Pancreas (tissue), 10 donors: ENCODE data around the gene NIPAL3. TPM values are rescaled to one million over a fixed set of nuclear protein-coding genes. Genes with fewer than 3 reads are reported as not detected.
"Not testable (repeated sequence)": the region's sequence is repeated elsewhere in the genome, so short reads cannot be mapped to it uniquely, and the experiment has no call there.

Experiments used
- ATAC-seq, 4 donors: fragments of 200-7000 bp; cut with Tn5 transposase; one replicate each; pipeline versions ENCODE4 v1.8.0 to v1.9.1; 2020; ENCODE audit warnings: mild to moderate bottlenecking in 4 of 4, moderate library complexity in 4 of 4
- DNase-seq, 6 donors: peaks; one replicate each; pipeline ENCODE4 v3.0.0-alpha.2; 2020
- FAIRE-seq: peaks from 2 replicates; lab custom pipeline; 2012; peaks lifted over from hg19 to GRCh38; lab: Jason Lieb, UNC
- H3K27ac ChIP-seq, 4 donors: fragments of 200-600 bp; sonication (generic); 1 replicate in 3 of 4; 2 replicates in 1 of 4; pipeline versions ENCODE4 v1.5.0 to v1.8.0; 2020
- H3K27me3 ChIP-seq, 4 donors: fragments of 200-600 bp; one replicate each; pipeline ENCODE4 v1.8.0; 2021
- H3K36me3 ChIP-seq, 3 donors: fragments of 200-600 bp; sonication (generic) in 1 of 3; one replicate each; pipeline versions ENCODE4 v1.5.0 to v1.8.0; 2020 to 2021
- H3K4me1 ChIP-seq, 3 donors: fragments of 200-600 bp; one replicate each; pipeline ENCODE4 v1.8.0; 2021
- H3K4me3 ChIP-seq, 4 donors: fragments of 200-600 bp; sonication (generic) in 2 of 4; one replicate each; pipeline versions ENCODE4 v1.5.0 to v1.8.0; 2020 to 2021
- H3K9me3 ChIP-seq, 4 donors: fragments of 200-600 bp; one replicate each; pipeline ENCODE4 v1.8.0; 2021
- WGBS, 2 donors: extraction: QIAGEN DNeasy Blood & Tissue Kit; methylation state at CpG; one replicate each; pipeline ENCODE4 v1.1.7; 2013; 5-methylcytosine and 5-hydroxymethylcytosine counted together
- intact Hi-C, 3 donors: fragments of 100-400 bp; cut with DNase I; formaldehyde crosslinking; loops; one replicate each; pipeline versions ENCODE4 v1.11.1 to v1.14.2; 2022
- polyA plus RNA-seq, 2 donors: library from polyadenylated mRNA; stranded (reverse); fragments of 200-250 nt; gene quantifications; one replicate each; pipeline ENCODE4 v1.2.3, GENCODE V29; 2013
- total RNA-seq, 6 donors: library from RNA; stranded (reverse); fragmentation: NEBNext Ultra II Directional in 4 of 6; extraction: Animal tissue kit (Norgen Biotek cat#: 25700) in 4 of 6; gene quantifications; one replicate each; pipeline versions ENCODE4 v1.2.1 to v1.2.4, GENCODE V29; 2021 to 2023
- TF ChIP-seq, protein P1 (sequence below), 4 donors: fragments of 200-600 bp; sonication (generic) in 3 of 4; IDR thresholded peaks; one replicate each; pipeline versions ENCODE4 v1.5.0 to v1.8.0; 2021; ENCODE audit warnings: antibody characterized with exemption in 4 of 4
- donor health status: healthy with polysubstance abuse.
- donor health status: DM: no; HTN: no; CAD: no; lungs with moderate emphysema.
- donor health status: DM: no; HTN: no; CAD: no.
- donor health status: control.
- donor health status: control.
- donor health status: Bipolar disorder and iron deficiency.
- donor health status: DM: yes; HTN: yes; CAD: no.
- donor health status: DM: no; HTN: no; CAD: no.
- donor health status: DM: no; HTN: no; CAD: no.
- donor health status: DM: yes; HTN: yes; CAD: no.

The NIPAL3 gene
- total and polyA plus RNA-seq, 8 donors: 7.2 to 25.4 (median 18.5) TPM

GRCh38 chr1:24452922-24453485 is 37.4 kb downstream of the NIPAL3 start:
- Histone ChIP-seq H3K27me3 (no peaks in the 10 kb centered on the region), H3K4me3 (no peak overlapping the region), H3K27ac (no peak overlapping the region), H3K9me3 (no peaks in the 10 kb centered on the region), H3K4me1 (no peaks in the 10 kb centered on the region), H3K36me3 (peaks cover 3 to 48% (median 4%) of the 10 kb centered on the region in 3 donors)
- TF ChIP-seq, protein P1, sequence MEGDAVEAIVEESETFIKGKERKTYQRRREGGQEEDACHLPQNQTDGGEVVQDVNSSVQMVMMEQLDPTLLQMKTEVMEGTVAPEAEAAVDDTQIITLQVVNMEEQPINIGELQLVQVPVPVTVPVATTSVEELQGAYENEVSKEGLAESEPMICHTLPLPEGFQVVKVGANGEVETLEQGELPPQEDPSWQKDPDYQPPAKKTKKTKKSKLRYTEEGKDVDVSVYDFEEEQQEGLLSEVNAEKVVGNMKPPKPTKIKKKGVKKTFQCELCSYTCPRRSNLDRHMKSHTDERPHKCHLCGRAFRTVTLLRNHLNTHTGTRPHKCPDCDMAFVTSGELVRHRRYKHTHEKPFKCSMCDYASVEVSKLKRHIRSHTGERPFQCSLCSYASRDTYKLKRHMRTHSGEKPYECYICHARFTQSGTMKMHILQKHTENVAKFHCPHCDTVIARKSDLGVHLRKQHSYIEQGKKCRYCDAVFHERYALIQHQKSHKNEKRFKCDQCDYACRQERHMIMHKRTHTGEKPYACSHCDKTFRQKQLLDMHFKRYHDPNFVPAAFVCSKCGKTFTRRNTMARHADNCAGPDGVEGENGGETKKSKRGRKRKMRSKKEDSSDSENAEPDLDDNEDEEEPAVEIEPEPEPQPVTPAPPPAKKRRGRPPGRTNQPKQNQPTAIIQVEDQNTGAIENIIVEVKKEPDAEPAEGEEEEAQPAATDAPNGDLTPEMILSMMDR (IDR thresholded peaks at IDR 0.05): no peak
- no peak for ATAC-seq
- 88 to 90% methylated on average over 8 of the region's 8 CpGs for WGBS, 2 donors
- intact Hi-C loops: no loop called here
- no peak for FAIRE-seq
- no peak for DNase-seq

DNA sequence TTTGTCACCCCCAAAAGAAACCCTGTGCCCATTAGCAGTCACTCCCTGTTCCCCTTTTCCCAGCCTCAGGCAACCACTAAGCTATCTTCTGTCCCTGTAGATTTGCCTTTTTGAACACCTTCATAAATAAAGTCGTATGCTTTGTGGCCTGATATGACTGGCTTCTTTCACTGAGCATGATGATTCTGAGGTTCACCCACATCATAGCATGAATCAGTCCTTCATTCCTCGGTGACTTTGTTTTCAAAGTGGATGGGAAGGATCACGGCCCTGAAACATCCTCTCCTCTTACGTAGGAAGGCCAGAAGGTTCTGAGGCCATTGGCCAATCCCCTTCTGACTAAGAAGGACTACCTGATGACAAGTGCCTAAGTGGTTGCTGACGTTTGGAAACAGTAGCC is 39.1 kb downstream of the NIPAL3 start:
- H3K36me3 ChIP-seq: peaks cover 3 to 50% (median 4%) of the 10 kb centered on the region in 3 donors
- DNase-seq: no peak
- ATAC-seq: no peak
- FAIRE-seq: no peak
- intact Hi-C loops: no loop called here
- TF ChIP-seq, protein P1 (IDR thresholded peaks at IDR 0.05): no peak
- 84 to 86% methylated on average over 5 of the region's 5 CpGs for WGBS, 2 donors
- H3K27me3 ChIP-seq: no peaks in the 10 kb centered on the region
- no peak overlapping the region for H3K27ac ChIP-seq
- no peak overlapping the region for H3K4me3 ChIP-seq
- H3K9me3 ChIP-seq: no peaks in the 10 kb centered on the region
- no peaks in the 10 kb centered on the region for H3K4me1 ChIP-seq

GRCh38 chr1:24455272-24455671 is 39.7 kb downstream of the NIPAL3 start:
- Histone ChIP-seq H3K27ac (no peak overlapping the region), H3K36me3 (peaks cover 3 to 52% (median 4%) of the 10 kb centered on the region in 3 donors), H3K27me3 (no peaks in the 10 kb centered on the region), H3K4me1 (no peaks in the 10 kb centered on the region), H3K9me3 (no peaks in the 10 kb centered on the region), H3K4me3 (no peak overlapping the region)
- ATAC-seq: no peak
- intact Hi-C loops: no loop called here
- no peak for FAIRE-seq
- TF ChIP-seq, protein P1 (IDR thresholded peaks at IDR 0.05): no peak
- 93 to 97% methylated on average over 5 of the region's 5 CpGs for WGBS, 2 donors
- DNase-seq: no peak

DNA sequence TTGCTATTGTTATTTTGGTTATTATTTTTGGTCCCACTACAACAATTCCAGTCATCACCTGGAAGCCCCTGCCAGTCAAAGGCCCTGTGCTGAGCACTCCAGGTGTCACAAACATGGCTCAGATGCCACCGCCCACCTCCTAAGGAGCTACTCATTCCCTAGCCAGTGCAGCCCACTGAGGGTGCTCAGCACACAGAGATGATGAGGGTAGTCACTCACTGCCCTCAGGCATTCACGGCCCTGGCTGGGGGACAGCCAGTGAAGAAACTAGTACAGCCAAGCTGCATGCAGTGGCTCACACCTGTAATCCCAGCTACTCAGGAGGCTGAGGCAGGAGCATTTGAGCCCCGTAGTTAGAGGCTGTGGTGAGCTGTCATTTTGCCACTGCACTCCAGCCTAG is 42.3 kb downstream of the NIPAL3 start:
- FAIRE-seq: no peak
- 93 to 94% methylated on average over 3 of the region's 3 CpGs for WGBS, 2 donors
- intact Hi-C loops: no loop called here
- H3K9me3 ChIP-seq: no peaks in the 10 kb centered on the region
- no peak for DNase-seq
- H3K27ac ChIP-seq: no peak overlapping the region
- TF ChIP-seq, protein P1 (IDR thresholded peaks at IDR 0.05): no peak
- ATAC-seq: no peak
- no peaks in the 10 kb centered on the region for H3K4me1 ChIP-seq
- no peaks in the 10 kb centered on the region for H3K27me3 ChIP-seq
- H3K4me3 ChIP-seq: no peak overlapping the region
- H3K36me3 ChIP-seq: peaks cover 3 to 48% (median 4%) of the 10 kb centered on the region in 3 donors

DNA sequence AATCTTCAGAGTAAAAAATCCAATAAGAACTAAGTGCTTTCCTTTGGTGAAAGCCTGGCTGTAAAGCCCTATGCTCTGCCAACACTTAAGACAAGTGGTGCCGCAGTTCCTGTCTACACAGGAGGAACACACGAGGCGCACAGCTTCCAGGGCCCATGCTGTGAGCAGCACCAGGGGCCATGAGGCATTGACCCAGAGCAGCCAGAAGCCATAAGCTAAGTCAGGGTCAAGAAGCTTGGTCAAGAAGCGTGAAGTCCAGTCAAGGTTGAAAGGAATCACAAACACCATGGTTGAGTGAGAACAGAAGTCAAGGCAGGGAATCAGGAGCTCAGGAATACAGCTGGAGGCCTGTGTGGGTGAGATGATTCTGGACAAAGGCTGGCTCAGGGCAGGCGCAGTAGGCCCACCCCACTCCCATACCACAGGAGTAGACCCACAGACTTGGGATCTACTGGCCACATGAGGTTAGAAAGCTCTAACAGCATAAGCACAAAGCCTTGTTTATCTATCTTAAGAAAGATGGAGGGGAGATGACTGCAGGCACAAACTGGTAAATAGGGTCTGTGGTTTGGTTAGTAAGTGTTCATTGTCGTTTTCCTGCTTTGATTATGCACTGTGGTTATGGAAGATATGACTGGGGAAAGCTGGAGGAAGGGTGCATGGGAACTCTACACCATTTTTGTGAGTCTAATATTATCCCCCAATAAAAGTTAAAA is 44.1 kb downstream of the NIPAL3 start:
- no peak overlapping the region for H3K27ac ChIP-seq
- H3K4me3 ChIP-seq: no peak overlapping the region
- ATAC-seq: no peak
- H3K4me1 ChIP-seq: no peaks in the 10 kb centered on the region
- H3K9me3 ChIP-seq: no peaks in the 10 kb centered on the region
- no peak for DNase-seq
- 94 to 99% methylated on average over 6 of the region's 6 CpGs for WGBS, 2 donors
- TF ChIP-seq, protein P1 (IDR thresholded peaks at IDR 0.05): no peak
- intact Hi-C loops: no loop called here
- peaks cover 3 to 43% (median 9%) of the 10 kb centered on the region in 3 donors for H3K36me3 ChIP-seq
- H3K27me3 ChIP-seq: no peaks in the 10 kb centered on the region
- FAIRE-seq: no peak

DNA sequence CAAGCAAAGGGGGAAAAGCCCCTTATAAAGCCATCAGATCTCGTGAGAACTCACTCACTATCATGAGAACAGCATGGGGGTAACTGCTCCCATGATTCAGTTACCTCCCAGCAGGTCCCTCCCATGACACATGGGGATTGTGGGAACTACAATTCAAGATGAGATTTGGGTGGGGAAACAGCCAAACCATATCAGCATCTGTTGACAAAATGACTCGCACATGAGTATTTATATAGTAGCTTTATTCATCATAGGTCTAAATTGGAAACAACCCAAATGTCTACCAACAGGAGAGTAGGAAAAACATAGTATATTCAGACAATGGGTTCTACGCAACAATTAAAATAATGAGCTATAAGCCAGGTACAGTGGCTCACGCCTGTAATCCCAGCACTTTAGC is 46.5 kb downstream of the NIPAL3 start:
- H3K4me3 ChIP-seq, H3K27me3 ChIP-seq, FAIRE-seq, H3K9me3 ChIP-seq, DNase-seq, H3K4me1 ChIP-seq, ATAC-seq, H3K27ac ChIP-seq, intact Hi-C loops: not testable (repeated sequence)
- peaks cover 3 to 33% (median 5%) of the 10 kb centered on the region in 3 donors for H3K36me3 ChIP-seq
- whole genome bisulfite sequencing, 2 donors: 83 to 84% methylated on average over 4 of the region's 4 CpGs
